NOMO-1 treated with dmso at 0.1 percent for 144 hours (cell line): ENCODE results near the gene DEXI.
"Not testable (repeated sequence)": the region's sequence is repeated elsewhere in the genome, so short reads cannot be mapped to it uniquely, and the experiment has no call there.

Experiments used
- DNase-seq: peaks from one replicate; lab custom pipeline; 2025; ENCODE audit not compliant: unreplicated experiment; lab: John Stamatoyannopoulos, UW

The DEXI gene

DNA sequence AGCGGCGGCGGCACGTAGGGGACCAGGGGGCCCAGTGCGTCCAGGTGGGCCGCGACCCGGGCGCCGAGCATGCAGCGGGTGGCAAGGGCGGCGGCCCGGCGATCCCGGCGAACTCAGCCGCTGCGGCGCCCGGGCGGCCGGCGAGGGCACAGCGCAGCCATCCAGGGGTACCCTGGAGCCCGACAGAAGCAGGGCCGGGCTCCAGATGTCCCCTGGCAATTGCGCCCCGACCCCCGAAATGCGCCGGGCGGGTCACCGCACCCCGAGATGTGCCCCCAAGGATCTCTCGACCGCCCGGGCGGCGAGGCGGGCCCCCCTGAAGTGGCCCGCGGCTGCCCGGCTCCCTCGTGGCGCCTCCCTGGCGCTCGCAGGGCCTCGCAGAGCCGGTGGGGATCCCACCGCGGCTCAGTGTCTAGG lies 325 bp downstream of the DEXI start:
- not testable (repeated sequence) for DNase-seq

DNA sequence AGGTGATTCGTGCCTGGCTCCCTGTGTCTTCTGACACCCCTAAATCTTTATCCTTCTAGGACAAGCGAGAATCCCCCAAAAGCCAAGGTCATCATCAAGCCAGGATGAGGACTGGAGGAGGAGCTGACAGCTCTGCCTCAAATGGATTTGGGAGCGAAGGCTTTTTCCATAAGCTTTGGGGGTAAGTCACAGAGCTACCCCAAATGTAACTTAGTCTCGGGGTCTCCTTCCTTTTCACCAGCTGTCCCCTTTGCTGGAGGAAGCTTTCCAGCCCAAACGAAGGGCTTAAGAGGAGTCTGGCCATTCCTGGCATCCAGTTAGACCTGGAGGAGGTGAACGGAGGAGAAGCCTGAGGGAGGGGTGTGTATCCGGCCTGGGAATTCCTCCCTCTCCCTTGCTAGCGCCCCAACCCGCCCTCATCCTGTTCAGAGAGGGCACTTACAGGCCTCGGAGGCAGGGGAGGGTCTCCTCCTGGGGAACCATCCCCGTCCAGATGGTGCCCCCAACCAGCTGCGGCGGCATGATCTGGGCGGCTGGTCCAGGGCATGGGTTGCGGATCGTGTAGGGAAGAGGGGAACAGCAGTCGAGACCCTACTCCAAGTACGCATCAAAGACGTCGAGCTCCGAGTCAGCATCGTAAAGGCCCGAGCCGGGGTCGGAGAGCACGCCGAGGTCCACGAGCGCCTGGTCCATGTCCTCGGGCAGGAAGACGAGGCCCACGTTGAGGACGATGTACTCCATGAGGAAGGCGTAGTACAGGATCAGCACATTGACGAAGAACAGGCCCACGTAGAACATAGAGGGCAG lies 938 bp downstream of the DEXI start:
- DNase-seq, result no peak

GRCh38 chr16:10940501-10941079 lies 1.7 kb downstream of the DEXI start:
- no peak for DNase-seq

DNA sequence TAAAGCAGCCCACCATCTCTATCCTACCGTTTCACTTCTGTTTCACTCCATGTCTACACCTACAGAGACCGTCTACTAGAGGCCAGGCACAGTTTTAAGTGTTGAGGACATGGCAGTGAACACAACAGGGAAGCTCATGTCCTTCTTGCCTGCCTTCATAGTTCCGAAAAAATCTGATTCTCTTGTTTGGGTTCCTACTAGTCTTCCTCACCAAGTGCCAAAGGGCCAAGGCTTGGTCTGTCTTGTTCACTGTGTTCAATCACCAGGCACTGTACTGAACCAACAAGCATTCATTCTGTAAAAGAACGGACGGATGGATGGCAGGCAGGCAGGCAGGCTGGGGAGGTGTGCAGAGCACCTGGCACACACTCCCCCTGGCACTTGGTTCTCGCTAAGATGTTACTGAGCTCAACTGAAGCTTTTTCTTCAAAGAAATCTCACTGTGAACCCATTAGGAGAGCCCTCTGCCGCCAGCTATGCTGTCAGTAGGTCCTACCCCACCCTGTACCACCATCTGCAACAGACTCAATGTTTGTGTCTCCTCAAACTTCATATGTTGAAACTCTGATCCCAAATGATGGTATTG lies 2.5 kb downstream of the DEXI start:
- DNase-seq, result no peak

- no peak for DNase-seq
Observed at GRCh38 chr16:10938796-10939648, 3.2 kb downstream of the DEXI start.

DNA sequence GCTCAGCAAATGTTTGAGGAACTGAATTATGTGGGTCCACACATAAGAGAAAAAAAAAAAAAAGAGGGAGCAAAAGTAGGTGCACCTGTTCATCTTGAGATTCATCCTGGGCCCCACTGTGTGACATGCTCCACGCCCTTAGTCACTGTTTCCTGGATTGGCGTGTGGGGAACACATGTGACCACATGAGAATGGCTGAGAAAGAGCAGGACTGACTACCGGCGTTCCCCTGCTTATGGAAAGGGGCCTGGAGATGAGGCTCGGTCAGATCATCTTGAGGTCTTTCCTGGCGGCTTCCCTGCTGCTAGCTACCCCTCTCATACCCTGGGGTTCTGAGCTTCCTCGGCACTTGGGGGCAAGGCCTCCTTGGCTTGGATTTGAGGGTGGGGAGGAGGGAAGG lies 3.9 kb downstream of the DEXI start:
- DNase-seq, result no peak

DNA sequence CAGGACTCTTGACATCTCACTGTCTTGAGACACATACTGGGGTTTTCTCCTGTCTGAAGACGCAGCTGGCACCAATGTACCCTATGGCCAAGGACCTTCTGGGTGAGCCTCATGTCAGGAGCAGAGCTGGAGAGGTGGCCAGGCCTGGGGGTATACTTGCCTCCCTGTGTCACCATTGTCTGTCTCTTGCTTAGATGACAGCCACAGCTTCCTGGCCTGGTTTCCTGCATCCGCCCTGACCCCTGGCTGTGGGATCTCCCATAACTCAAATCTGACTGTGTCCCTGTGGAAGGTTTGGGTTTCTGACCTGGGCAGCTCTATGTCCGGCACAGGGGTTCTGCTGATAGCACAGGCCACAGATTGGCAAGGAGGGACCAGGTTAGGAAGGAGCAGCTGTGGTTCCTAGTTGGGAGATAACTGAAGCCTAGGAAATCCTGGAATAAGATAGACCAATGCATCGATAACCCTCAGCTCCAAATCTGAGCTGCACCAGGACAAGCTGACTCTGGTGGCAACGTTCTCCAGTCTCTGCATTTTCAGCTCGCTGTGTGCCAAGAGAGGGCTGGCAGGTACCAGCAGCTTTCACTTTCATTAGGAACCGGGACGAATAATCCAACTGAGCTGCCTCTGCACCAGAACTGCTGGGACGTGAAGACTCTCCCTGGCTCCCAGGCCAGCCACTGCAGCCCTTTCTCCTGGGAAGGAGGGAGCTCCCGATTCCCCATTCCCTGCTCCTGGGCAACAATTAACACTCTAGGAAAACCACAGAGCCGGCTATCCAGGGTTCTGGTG lies 5.0 kb downstream of the DEXI start:
- no peak for DNase-seq

DNA sequence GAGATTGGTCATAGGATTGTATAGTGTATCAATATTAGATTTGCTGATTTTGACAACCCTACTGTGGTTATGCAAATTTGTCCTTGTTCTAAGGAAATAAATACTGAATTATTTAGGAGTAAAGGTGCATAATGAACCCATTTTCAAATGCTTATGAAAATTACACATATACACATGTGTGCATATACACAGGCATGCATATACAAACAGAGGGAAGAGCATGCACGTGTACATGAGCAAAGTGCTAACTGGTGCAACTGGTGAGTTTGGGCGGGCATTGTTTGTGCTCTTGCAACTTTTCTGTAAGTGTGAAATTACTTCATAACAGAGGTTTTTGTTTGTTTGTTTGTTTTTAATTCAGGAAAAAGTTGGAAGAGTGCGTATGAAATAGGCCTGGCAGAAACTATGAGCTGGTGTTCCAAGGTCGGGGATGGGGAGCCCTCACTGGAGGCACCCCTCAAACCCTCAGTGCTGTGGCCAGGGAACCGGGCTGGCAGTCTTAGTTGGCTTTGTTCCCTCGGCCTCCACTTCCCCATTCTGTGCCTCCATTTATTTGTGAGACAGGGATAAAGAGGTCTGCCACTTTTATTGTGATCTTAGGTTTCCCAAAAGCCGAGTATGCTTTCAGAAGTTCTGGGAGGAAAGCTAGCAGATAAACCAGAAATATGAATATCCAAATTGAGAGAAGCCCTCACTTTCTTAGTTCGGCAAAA lies 5.8 kb downstream of the DEXI start:
- no peak for DNase-seq

DNA sequence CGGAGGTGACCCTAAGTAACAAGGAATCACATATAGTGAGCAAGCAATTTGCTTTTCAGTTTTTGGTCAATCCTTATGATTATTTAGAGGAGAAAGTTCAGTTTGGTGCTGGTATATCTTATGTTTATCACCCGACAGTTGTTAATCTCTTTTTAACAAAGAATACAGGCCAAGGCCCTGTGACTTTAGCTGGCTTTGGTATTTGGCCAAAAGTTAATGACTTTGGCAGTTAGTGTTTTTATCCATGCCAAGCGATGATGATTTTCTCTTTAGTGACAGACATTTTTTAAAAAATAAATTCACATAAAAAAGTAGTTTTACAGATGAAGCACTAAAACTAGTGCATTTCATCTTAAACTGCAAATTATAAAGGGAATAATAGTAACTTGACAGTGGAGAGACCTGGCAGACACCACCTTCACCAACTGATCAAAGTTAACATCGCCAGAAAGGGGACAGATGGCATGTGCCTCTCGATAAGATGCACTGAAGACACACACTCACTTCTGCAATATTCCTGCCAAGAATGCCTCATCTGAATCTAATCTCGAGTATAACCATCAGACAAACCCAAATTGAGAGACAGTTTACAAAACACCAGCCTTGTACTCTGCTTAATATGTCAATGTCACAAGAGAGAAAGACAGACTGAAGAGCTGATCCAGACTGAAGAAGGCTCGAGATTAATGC lies 6.9 kb downstream of the DEXI start:
- no peak for DNase-seq

GRCh38 chr16:10934325-10935107 lies 7.8 kb downstream of the DEXI start:
- DNase-seq, result no peak

DNA sequence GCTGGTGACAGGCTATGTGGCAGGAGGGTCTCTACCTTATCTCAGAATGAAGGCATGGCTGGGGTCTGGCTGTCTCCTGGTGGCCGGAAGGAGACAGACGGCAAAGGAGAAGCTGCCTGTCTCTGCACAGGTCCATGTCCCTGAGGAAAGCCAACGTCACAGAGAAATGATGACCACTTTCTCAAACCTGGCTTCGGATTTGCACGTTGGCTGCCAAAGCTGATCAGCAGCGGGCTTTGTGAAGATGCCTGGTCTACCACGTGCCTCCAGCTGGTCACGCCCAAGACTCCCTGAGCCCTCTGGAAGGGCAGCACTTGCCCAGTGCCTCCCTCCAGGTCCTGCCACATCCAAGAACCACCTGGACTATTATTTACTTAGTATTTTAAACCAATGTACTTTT lies 8.4 kb downstream of the DEXI start:
- no peak for DNase-seq

- DNase-seq, result no peak
Observed at GRCh38 chr16:10932959-10933710, 9.1 kb downstream of the DEXI start.

- no peak for DNase-seq
Observed at GRCh38 chr16:10931977-10932632, 10.2 kb downstream of the DEXI start.

- DNase-seq, result no peak
Observed at GRCh38 chr16:10931134-10931533, 11.1 kb downstream of the DEXI start.

- DNase-seq, result no peak
Observed at GRCh38 chr16:10930755-10931093, 11.5 kb downstream of the DEXI start.

- no peak for DNase-seq
Observed at GRCh38 chr16:10929853-10930754, 12.2 kb downstream of the DEXI start.

DNA sequence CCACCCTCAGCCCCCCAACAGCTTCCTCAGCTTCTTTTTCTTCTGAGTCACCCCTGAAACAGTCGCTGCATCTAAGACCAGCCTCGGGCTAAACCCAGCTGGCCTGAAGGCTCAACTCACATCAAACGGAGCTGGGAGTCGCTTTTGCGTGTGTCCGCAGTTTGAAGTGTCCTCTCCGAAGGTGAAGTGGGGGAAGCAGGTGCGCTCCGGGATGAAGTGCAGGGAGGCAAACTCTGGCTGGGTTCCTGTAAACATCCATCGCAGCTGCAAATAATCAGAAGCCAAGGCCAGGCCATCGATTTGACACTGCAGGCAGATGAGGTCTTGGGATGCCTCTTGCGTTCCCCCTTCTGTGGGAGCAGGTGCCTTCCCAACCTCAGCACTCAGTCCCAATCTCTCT lies 13.2 kb downstream of the DEXI start:
- not testable (repeated sequence) for DNase-seq
